ENCODE measurements around the gene ADPRH. TPM values are rescaled to one million over a fixed set of nuclear protein-coding genes. Genes with fewer than 3 reads are reported as not detected.

Gene ADPRH
- polyA plus RNA-seq, 2 of the 4 experiments (the other 2 are of a cell fraction): 3.7 to 3.8 TPM

- TF ChIP-seq EHMT2 (IDR thresholded peaks at IDR 0.05; ENCODE audit: low read depth) (no peak), ZSCAN20 (CRISPR knock-in tag; IDR thresholded peaks at IDR 0.05) (no peak), JUNB (IDR thresholded peaks at IDR 0.05) (no peak)
Observed at GRCh38 chr3:119570229-119570628, 9.1 kb upstream of the ADPRH start (continued).

- ATAC-seq (no peak), FAIRE-seq (no peak), DNase-seq (ENCODE audit: low read depth in 1 of 2, low spot score in 1 of 2) (no peak)
- POLR2A ChIA-PET: no interaction called here
- Histone ChIP-seq H3K27ac (no peak overlapping the region), H3K4me3 (no peak overlapping the region), H3K4me1 (no peaks in the 10 kb centered on the region), H3K9me3 (no peaks in the 10 kb centered on the region), H3K4me2 (no peak overlapping the region)
- CTCF ChIA-PET: interaction anchor here (0.6 to 1.3 kb wide), 2 partner anchors 110 to 283 kb away, joined by 3 read pairs; no protein-coding TSS in a partner anchor
- TF ChIP-seq CBX8 (IDR thresholded peaks at IDR 0.05) (no peak), GATA3 (IDR thresholded peaks at IDR 0.05; ENCODE audit: borderline replicate concordance) (no peak), KDM5A (IDR thresholded peaks at IDR 0.05) (no peak), RAD21 (conservative IDR thresholded peaks at IDR 0.05 in 1 of 2, IDR thresholded peaks at IDR 0.05 in 1 of 2) (no peak), MAZ (IDR thresholded peaks at IDR 0.05; ENCODE audit: borderline replicate concordance, low read depth, low read length) (no peak), NFE2L2 (conservative IDR thresholded peaks at IDR 0.05; ENCODE audit: low read length) (no peak), FOSL2 (IDR thresholded peaks at IDR 0.05) (no peak), FOSL2 (CRISPR knock-in tag; IDR thresholded peaks at IDR 0.05) (no peak), ZC3H11A (IDR thresholded peaks at IDR 0.05) (no peak), RCOR1 (IDR thresholded peaks at IDR 0.05; ENCODE audit: low read depth, low read length) (no peak), RFX5 (IDR thresholded peaks at IDR 0.05) (no peak)
- WGBS (ENCODE audit: missing lambda C conversion rate): 100% methylated on average over 1 of the region's 1 CpG
Observed at GRCh38 chr3:119571230-119571629, 8.1 kb upstream of the ADPRH start.

- Histone ChIP-seq H3K4me1 (no peaks in the 10 kb centered on the region), H3K4me2 (no peak overlapping the region), H3K9me3 (no peaks in the 10 kb centered on the region), H3K27ac (no peak overlapping the region), H3K4me3 (no peak overlapping the region)
- ChIA-PET POLR2A (no interaction called here), CTCF (interaction anchor here (1.3 kb wide), 1 partner anchor 109 kb away, joined by 3 read pairs; no protein-coding TSS in a partner anchor)
- no peak for TF ChIP-seq JUN (IDR thresholded peaks at IDR 0.05)
- TF ChIP-seq EHF (CRISPR knock-in tag; IDR thresholded peaks at IDR 0.05): no peak
- no peak for TF ChIP-seq FOSB (CRISPR knock-in tag; IDR thresholded peaks at IDR 0.05)
- TF ChIP-seq KDM1A (IDR thresholded peaks at IDR 0.05; ENCODE audit: low read depth): no peak
- no peak for TF ChIP-seq SREBF2 (IDR thresholded peaks at IDR 0.05)
- TF ChIP-seq EHMT2 (IDR thresholded peaks at IDR 0.05; ENCODE audit: low read depth): no peak
- TF ChIP-seq REST (IDR thresholded peaks at IDR 0.05): no peak
- TF ChIP-seq POLR2A (IDR thresholded peaks at IDR 0.05; ENCODE audit: low read length): no peak
- TF ChIP-seq NR3C1 (IDR thresholded peaks at IDR 0.05): no peak
- TF ChIP-seq CEBPB (IDR thresholded peaks at IDR 0.05): no peak
- no peak for TF ChIP-seq ATOH8 (CRISPR knock-in tag; IDR thresholded peaks at IDR 0.05; ENCODE audit: low read depth)
- no peak for TF ChIP-seq PHF8 (IDR thresholded peaks at IDR 0.05; ENCODE audit: borderline replicate concordance, low read depth)
- TF ChIP-seq EP300 (IDR thresholded peaks at IDR 0.05): no peak
- no peak for TF ChIP-seq FOSL2 (IDR thresholded peaks at IDR 0.05)
- TF ChIP-seq FOSL2 (CRISPR knock-in tag; IDR thresholded peaks at IDR 0.05): no peak
- no peak for DNase-seq (ENCODE audit: low read depth in 1 of 2, low spot score in 1 of 2)
- no peak for FAIRE-seq
- 50% methylated on average over 5 of the region's 5 CpGs for WGBS (ENCODE audit: missing lambda C conversion rate)
- no peak for ATAC-seq
Observed at GRCh38 chr3:119571688-119572087, 7.6 kb upstream of the ADPRH start.

All from A549 (cell line).